ENCODE results near the gene LTBP4.

Gene LTBP4

DNA sequence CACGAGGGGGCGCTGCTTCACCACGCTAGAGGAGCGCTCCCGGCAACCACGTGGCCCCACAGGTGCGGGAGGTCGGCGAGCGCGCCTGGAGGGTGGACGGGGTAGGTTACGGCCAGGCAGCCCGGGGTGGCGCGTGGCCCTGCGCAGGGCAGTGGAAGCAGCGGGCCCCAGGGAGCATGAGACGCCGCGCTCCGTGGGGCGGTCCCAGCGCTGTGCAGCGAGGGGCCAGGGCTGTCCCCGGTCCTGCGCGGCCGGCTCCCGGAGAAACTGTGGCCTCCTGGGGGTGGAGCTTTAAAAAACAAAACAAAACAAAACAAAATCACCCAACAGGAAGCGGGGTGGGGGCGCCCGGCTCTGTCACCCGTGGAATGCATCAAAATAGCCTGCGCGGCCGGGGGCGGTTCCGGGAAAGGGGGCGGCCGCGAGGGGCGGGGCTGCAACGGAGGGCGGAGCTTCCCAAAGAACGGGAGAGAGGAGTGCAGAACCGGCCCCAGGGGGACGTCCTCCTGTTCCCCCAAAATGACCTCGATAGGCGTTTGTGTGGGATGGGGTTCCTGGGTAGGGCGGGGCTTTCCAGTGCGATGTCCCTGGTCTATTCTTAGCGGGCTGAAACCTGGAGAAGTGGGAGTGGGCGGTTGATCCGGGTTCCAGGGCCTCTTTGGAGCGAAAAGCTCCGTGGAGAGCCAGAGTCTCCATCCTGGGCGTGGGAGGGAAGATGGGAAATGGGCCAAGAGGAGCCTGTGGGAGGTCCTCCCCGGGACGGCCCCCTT lies 61.9 kb downstream of the LTBP4 start:
- DNase-seq (ENCODE audit: low read depth): peak; percentile 92

DNA sequence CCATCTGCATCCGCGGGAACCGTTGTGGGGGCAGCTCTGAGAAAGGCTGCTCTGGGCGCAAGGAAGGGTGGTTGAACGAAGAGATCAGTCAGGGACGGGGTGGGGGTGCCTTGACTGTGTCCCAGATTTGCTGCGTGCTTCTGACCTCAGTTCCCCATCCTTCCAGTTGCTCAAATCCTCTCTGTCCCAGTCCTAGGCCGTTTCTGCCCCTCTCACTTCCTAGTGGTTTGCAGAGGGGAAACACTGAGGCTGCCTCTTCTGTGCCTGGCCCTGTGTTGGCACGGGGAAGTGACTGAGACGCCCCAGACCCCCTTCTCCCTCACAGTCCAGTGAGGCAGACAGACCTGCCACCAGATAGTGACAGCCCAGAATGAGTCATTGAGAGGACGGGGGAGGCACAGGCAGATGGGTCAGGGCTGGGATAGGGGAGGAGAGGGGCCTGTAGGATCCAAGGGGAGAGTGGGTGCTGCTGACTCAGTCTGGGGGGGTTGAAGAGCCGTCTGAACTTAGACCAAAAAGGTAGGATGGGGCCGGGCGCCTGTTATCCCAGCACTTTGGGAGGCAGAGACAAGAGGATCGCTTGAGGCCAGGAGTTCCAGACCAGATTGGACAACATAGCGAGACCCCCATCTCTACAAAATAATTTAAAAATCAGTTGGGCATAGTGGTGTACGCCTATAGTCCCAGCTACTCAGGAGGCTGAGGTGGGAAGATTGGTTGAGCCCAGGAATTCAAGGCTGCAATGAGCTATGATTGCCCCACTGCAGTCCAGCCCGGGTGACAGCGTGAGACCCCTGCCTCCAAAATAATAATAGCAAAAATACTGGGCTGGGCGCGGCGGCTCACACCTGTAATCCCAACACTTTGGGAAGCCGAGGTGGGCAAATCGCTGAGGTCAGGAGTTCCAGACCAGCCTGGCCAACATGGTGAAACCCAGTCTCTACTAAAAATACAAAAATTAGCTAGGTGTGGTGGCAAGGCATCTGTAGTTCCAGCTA lies 62.8 kb downstream of the LTBP4 start:
- no peak for DNase-seq (ENCODE audit: low read depth)

DNA sequence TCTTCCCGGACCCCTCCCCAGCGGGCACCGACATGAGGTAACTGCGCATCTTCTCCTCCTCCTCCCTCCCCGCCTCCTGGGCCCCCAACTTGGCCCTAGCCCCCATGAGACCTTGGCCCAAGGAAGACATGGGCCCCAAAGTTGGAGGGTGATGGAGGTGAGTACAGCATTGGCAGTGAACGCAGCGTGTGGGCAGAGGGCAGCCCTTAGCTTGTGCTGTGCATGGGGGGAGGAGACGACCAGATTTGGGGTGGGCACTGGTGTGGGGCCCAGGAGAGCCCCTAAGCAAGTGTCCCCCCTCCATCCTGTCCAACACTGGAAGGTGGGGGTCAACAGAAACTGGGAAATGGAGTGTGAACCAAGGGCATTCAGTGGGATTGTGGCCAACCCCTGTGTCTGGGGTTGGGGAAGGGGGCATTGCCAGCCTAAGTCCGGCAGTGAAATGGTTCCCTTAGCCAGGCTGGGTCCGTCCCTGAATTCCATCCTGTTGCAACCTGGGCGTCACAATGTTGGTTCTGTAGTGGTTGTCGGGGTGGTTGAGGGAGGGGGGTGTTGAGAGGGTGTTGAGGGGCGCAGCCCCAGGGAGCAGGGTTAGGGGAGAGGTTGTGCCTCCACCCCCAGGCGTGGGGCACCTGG lies 65.8 kb downstream of the LTBP4 start:
- no peak for DNase-seq (ENCODE audit: low read depth)

DNA sequence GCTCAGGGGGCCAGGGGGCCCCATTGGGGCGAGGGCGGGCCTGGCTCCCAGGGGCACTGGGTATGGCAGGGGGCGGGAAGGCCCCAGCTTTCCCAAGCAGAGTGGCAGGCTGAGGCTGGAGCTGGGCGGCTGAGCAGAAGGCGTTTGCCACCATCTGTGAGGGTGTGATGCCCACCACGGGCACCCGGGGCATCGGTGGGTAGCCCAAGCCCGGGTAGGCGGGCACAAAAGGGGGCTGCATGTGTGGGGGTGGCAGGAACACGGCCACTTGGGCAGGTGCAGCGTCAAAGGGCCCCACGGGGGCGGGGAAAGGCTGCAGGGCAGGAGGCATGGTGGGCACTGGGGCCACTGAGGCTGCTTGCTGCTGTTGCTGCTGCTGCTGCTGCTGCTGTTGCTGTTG lies 66.4 kb downstream of the LTBP4 start:
- DNase-seq (ENCODE audit: low read depth): no peak

DNA sequence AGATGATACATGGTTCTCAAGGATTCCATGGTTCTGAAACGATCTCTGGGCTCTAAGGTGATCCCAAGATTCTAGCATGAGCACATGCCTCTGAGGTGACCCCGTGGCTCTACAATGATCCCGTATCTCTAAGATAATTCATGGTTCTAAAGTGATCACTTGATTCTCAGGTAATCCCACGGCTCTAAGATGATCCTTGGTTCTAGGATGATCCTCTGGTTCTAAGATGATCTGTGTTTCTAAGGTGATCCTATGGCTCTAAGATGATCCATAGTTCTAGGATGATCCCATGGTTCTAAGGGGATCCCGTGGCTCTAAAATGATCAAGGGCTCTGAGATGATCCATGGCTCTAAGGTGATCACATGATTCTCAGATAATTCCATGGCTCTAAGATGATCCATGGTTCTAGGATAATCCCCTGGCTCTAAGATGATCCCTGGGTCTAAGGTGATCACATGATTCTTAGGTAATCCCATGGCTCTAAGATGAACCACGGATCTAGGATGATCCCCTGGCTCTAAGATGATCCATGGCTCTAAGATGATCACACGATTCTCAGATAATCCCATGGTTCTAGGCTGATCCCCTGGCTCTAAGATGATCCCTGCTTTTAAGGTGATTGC lies 67.9 kb downstream of the LTBP4 start:
- DNase-seq (ENCODE audit: low read depth): no peak

DNA sequence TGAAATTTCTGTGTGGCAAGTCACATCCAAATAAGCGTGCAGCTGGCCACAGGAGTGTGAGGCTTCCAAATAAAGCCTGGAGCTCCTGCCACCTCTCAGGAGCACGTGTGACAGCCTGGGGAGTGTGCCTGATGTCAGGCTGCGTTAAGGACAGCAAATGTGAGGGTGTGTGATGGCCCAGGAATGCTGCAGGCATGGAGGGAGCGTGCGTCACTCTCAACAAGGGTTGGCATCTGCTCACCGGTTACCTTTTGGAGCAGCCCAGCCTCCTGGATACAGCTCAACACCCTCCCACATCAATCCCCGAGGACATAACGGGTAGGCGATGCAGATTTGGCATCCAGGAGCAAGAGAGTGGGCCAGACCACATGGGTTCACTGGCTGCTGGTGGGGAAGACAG lies 70.2 kb downstream of the LTBP4 start:
- no peak for DNase-seq (ENCODE audit: low read depth)

DNA sequence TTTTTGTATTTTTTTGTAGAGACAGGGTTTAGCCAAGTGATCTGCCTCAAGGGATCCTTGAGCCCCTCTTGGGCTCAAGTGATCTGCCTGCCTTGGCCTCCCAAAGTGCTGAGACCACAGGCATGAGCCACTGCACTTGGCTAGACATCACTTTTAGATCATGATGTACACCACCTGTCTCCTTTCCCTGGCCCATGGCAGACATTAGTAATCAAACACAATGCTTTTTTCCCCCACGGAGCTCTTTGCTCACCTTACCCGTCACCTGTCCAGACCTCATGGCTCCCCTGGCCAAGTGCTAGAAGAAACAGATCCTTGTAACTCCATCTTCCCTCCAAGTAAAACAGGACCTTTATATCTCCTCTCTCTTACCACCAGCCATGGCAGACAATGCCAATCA lies 70.9 kb downstream of the LTBP4 start:
- no peak for DNase-seq (ENCODE audit: low read depth)

DNA sequence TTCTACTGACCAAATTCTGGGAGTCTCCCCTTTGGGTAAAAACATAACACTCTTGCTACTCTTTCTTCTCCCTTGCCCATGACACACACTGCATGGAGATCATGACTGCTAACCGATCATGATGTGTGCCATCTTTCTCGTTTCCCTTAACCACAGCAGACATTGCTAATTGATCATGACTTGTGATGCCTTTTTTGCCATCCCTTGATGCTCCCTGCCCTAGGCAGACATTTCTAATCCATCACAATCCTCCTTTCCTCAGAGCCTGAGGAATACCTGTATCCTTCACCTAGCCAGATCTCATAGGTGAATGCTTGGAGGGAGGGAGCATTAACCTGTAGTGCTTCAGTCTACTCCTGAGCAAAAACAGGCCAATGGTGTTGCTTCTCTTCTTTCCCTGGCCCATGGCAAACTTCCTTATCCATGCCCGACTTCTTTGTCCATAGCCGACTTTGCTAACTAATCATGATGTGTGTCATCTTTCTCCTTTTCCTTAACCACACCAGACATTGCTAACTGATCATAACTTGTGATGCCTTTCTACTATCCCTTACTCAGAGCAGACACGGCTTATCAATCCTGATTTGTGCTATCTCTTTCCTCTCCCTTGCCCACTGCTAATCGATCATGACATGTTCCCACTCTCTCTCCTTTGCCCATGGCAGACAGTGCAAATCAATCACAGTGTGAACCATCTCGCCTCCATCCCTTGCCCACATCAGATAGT lies 71.6 kb downstream of the LTBP4 start:
- no peak for DNase-seq (ENCODE audit: low read depth)

DNA sequence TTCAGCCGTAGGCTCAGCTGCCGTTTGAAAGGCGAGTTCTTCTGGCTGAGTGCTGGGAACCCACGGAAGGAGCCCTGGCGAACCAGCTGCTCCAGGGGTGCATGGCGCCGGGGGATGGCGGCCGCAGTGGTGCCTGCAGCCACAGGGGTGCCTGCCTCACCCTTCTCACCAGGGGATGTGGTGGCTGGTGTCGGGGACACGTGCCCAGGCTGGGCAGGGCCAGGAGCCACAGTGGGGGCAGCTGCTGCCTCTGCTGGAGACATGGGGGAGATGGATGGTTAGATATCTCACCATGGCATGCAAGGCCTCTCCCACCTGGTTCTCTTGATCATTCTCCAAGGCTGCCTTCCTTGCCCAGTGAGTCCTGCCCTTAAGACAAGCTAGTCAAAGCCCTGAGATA lies 72.2 kb downstream of the LTBP4 start:
- DNase-seq (ENCODE audit: low read depth): no peak

DNA sequence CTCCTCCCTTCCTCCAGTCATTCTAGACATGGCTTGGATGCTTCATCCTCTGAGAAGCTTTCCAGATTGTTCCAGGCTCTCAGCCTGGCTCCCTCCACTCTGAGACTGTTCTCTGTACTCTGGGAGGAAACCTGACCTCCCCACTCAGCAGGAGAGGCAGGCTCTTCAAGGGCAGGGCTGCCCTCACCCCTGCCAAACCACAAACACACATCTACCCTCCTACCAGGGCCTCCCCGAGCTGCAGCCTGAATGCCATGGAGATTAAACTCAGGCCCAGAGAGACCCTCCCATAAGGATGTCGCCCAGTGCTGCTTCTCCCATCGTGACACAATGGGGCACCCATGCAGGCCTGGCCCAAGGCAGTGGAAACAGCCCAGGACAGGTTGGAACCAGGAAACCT lies 73.1 kb downstream of the LTBP4 start:
- DNase-seq (ENCODE audit: low read depth): no peak

DNA sequence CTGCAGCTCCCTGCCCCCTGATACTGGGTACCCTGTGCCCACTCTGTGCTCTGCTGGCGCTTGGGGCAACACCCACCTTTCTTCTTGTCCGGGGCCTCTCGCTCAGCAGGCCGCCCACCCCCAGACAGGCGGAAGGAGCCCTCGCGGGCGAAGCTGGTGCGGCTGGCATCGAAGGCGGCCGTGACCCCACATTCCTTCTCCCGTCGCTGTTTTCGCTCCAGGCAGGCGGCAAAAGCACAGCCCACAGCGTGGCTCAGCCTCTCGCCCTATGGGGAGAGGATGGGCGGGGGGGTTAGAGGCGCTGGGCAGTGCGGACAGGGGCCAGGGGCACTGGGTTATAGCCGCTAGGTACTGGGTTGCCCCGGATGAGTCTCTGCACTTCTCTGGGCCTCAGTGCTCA lies 76.0 kb downstream of the LTBP4 start:
- no peak for DNase-seq (ENCODE audit: low read depth)
